GM19193 (cell line): Measurements from ENCODE around the gene SLC66A1.

Source experiments
- POLR2A ChIP-seq: IDR thresholded peaks from 4 replicates; pipeline ENCODE4 v1.6.1; 2011; ENCODE audit not compliant: insufficient read depth, insufficient read length; ENCODE audit errors: extremely low read depth

The SLC66A1 gene

DNA sequence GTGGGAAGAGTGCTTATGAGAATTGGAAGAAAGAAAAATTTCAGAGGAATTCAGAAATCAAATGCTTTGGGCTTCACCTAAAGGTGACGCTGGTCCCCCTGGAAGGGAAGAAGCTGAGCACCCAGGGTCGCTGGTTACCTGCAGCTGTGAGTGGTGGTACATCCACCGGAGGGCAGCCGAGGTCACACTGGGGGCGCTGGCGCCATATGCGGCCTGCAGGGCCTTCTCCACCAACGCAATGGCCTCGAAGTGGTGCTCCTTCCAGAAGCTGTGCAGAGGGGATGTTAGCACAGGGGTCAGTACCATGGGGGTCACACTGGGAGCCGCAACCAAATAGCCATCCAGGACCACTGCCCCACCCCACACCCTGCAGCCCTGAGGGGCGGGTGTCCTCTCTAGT lies 6.2 kb upstream of the SLC66A1 start:
- no peak for TF ChIP-seq POLR2A

DNA sequence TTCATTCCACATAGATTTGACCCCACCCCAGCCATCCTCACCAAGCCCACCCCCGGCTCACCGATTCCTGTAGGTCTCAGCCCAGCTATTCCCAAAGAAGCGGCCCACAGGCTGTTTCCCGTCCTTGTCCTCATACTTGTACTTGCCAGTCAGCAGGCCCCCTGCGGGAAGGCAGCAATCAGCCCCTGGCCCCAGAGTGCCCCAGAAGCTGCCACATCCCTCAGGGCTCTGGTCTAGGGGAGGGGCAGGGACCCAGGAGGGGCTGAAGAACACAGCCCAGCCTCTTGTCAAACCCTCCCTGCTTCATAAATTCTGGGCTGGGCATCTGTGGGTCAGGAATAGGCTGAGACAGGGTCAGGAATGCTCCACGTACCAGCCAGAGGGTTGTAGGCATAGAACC lies 5.2 kb upstream of the SLC66A1 start:
- no peak for TF ChIP-seq POLR2A

DNA sequence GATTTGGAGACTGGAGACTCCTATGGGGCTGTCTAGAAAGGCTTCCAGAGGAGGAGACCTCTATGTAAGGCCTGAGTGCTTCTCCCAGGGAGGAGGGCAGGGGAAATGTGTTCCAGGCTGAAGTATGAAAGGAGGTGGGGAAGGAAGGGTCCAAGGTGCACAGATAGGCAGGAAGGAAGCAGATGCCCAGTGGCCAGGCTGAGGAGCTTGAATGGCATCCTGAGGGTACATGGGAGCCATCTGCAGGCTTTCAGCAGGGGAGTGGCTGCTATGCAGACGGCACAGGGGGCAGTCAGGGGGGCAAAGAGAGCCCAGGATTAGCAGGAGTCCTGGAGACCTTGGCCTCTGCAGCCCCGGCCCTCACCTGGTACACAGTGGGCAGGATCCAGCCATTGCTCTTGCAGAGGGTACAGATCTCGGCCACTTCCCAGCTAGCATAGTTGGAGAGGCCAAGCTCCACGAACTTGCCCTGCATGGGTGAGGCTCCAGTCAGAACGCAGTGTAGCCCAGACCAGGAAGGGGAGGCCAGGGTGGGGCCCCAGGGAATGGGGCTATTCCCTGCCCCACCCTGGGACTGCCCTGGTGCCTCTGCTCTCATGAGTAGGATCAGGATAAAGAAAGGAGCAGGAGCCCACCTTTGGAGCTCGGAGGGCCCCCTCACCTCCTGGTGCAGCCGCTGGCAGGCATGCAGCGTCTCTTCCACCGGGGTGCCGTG lies 4.2 kb upstream of the SLC66A1 start:
- TF ChIP-seq POLR2A = no peak

GRCh38 chr1:19308509-19308907 lies 3.6 kb upstream of the SLC66A1 start:
- no peak for TF ChIP-seq POLR2A

GRCh38 chr1:19309123-19309813 lies 2.9 kb upstream of the SLC66A1 start:
- no peak for TF ChIP-seq POLR2A

- no peak for TF ChIP-seq POLR2A
Measured at GRCh38 chr1:19310061-19310460, 2.1 kb upstream of the SLC66A1 start.

DNA sequence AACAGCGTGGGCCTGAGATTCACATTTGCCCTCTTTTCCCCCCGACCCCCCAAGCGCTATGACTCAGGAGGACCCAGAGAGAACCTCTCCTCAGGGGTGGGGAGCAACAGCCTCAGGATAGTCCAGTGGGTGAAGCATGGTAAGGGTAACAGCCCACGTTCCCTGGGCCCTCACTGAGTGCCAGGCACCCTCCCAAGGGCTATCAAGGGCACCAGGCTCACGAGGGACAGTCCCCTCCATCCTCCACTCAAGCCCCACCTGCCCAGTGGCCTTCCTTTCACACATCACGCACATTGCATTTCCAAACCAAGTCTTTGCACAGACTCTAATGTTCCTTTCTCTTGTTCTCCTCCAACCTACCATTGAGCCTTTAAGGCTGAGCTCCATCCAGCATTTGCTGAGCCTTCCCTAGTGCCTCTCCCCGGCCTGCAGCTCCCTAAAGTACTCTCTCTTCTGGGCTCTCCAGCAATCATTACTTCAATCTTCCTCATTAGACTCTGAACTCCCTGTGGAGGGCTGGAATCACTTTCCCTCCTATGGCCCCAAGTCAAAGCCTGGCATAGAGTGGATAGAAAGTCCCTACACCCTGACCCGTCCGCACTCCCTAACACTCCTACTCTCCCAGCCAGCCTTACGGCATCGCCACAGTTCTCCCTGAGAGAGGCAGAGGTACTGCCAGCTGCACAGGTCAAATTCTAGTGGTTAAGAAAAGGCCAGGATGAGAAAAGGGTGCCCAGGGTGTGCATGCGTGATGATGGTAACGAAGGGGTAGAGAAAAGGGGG lies 1.2 kb upstream of the SLC66A1 start:
- TF ChIP-seq POLR2A = no peak

GRCh38 chr1:19311503-19311930 lies 609 bp upstream of the SLC66A1 start:
- no peak for TF ChIP-seq POLR2A

GRCh38 chr1:19312782-19313635 lies 883 bp downstream of the SLC66A1 start:
- no peak for TF ChIP-seq POLR2A

- no peak for TF ChIP-seq POLR2A
Measured at GRCh38 chr1:19313636-19313959, 1.5 kb downstream of the SLC66A1 start.

DNA sequence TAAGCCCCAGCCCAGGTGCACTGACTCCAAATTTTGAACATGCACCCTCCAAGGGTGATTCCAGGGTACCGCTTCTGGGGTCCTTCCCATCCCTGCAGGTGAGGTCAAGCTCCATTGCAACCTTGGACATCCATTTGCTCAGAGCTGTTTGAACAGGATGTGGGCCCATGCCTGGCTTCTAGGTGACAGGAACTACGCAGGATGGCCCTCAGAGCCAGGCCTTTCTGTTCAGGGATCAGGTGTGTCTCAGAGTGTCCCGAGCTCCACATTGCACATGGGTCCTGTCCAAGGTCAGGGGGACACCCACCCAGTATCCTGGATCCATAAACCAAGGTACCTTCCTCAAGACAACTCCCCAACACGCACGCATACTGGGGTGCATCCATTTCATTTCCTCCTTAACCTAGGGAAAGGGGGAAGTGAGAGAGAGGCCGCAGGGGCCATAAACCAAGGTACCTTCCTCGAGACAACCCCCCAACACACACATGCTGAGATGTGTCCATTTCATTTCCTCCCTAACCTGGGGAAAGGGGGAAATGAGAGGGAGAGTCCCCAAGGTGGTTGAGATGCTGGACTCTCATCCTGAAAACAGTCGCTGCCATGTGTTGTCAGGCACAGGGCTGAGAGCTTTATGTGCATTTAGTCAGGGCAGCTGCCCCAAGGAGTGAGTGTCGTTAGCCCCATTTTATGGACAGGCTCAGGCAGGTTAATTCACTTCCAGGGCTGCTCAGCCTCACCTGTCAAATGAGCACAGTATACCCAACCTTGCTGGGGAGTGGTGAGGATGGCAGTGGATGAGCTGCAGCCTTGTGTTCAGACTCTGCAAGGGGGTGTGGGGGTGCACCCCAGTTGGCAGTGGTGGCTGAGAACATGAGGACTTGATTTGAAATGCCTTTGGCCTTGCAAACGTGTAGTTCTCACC lies 2.1 kb downstream of the SLC66A1 start:
- no peak for TF ChIP-seq POLR2A

GRCh38 chr1:19315378-19316198 lies 3.5 kb downstream of the SLC66A1 start:
- no peak for TF ChIP-seq POLR2A
